ENCODE results near the gene NDRG3. TPM values are rescaled to one million over a fixed set of nuclear protein-coding genes. Genes with fewer than 3 reads are reported as not detected.

The NDRG3 gene

DNA sequence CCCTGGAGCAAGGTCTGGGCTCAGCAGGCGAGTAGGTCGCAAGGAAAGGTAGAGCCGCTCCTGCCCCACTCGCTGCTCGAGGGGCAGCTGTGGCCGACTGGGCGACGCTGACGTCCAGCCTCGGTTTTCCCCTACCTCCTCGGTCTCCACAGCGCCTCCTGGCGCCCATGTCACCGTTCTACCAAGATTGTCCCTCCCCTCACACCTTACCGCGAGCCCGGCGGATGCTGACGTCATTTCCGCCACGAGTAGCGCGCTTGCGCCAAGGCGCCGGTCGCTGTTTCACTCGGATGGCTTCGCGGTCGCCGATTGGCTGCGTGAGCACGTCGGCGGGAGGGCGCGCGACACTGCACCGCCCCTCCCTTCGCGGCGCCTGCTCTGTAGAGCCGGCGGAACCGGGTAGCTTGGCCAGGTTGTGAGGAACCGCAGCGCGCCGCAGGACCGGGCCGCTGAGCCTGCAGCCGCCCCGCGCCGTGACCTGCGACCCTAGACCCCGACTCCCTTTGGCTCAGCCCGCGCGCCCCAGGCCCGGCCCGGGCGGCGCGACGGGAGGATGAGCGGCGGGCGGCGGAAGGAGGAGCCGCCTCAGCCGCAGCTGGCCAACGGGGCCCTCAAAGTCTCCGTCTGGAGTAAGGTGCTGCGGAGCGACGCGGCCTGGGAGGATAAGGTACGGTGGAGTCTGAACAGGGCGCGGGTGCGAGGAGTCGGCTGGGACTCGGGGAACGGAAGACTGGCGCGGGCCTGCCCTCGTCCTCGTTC, 140.3 kb downstream of the NDRG3 start, which contains the start of gene RAB5IF:
TSS of gene RAB5IF (plus strand) at position 381 of the 759 bp plus-strand sequence. CDS start at position 554, 173 bp downstream.
- Histone ChIP-seq H3K79me1 (ENCODE audit: low read length) (peaks cover 11% of the 10 kb centered on the region), H3K4ac (ENCODE audit: low read depth, low read length) (peak within 1 kb of the TSS; percentile 62), H3K4me3 (ENCODE audit: low read length) (peak within 1 kb of the TSS; percentile 97), H4K8ac (ENCODE audit: low read depth, low read length) (no peak within 1 kb of the TSS), H3K27ac (ENCODE audit: low read depth, low read length) (peak within 1 kb of the TSS; percentile 56), H3K4me2 (ENCODE audit: low read length) (peak within 1 kb of the TSS; percentile 91), H2BK5ac (ENCODE audit: low read length) (peak within 1 kb of the TSS; percentile 35), H2BK120ac (ENCODE audit: low read depth, low read length) (peak within 1 kb of the TSS; percentile 33), H3K23ac (ENCODE audit: low read length) (no peak within 1 kb of the TSS), H3K27me3 (ENCODE audit: insufficient read depth, low read length, poor library complexity) (no peaks in the 10 kb centered on the region), H4K5ac (ENCODE audit: low read length) (no peak within 1 kb of the TSS), H3K4me1 (ENCODE audit: control insufficient read depth, low read depth, low read length) (peaks cover 2% of the 10 kb centered on the region), H2AK5ac (ENCODE audit: low read length) (peak within 1 kb of the TSS; percentile 38), H3K79me2 (ENCODE audit: control insufficient read depth, insufficient read depth, low read length) (peaks cover 25% of the 10 kb centered on the region), H3K18ac (ENCODE audit: low read length) (peak within 1 kb of the TSS; percentile 29), H3K56ac (ENCODE audit: low read length) (peak within 1 kb of the TSS; percentile 99), H2BK15ac (replicated peaks; ENCODE audit: low read depth) (no peak within 1 kb of the TSS), H3K9ac (ENCODE audit: low read length) (peak within 1 kb of the TSS; percentile 93), H3K36me3 (ENCODE audit: control insufficient read depth, insufficient read depth, low read length) (peaks cover 8% of the 10 kb centered on the region)
- no CpG with 5 or more reads among the region's 90 CpGs for WGBS (ENCODE audit: extremely low coverage, insufficient coverage, low lambda C conversion rate)
- peak; percentile 99 for DNase-seq

DNA sequence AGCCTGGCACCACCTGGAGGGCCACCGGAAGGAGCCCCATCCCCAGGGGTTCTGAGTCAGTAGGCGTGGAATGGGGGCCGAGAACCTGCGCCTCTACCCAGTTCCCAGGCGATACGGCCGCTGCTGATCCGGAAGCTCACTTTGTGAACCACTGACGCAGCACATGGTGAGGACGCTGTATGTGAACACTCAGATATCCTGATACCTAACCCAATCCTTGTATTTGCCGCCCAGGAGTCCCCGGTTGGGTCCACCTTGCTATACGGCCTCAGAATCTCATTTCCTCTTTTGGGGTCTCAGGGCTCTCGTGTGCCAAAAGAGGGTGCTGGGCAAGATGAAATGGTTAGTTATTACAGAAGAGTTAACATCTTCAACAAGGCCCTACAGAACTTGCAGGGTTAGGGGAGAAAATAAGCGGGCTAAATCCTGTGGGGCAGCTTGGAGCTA, 140.9 kb downstream of the NDRG3 start:
- WGBS (ENCODE audit: extremely low coverage, insufficient coverage, low lambda C conversion rate) = no CpG with 5 or more reads among the region's 15 CpGs

More for the DNA sequence above, 140.9 kb downstream of the NDRG3 start:
- Histone ChIP-seq H3K4ac (ENCODE audit: low read depth, low read length) (peak overlapping the region; percentile 62), H2AK5ac (ENCODE audit: low read length) (no peak overlapping the region), H3K4me2 (ENCODE audit: low read length) (peak overlapping the region; percentile 19), H3K18ac (ENCODE audit: low read length) (peak overlapping the region; percentile 29), H3K36me3 (ENCODE audit: control insufficient read depth, insufficient read depth, low read length) (peaks cover 8% of the 10 kb centered on the region), H2BK15ac (replicated peaks; ENCODE audit: low read depth) (no peak overlapping the region), H3K23ac (ENCODE audit: low read length) (no peak overlapping the region), H4K8ac (ENCODE audit: low read depth, low read length) (no peak overlapping the region), H3K27me3 (ENCODE audit: insufficient read depth, low read length, poor library complexity) (no peaks in the 10 kb centered on the region), H3K9ac (ENCODE audit: low read length) (peak overlapping the region; percentile 60), H2BK5ac (ENCODE audit: low read length) (no peak overlapping the region), H3K4me1 (ENCODE audit: control insufficient read depth, low read depth, low read length) (peaks cover 2% of the 10 kb centered on the region), H3K56ac (ENCODE audit: low read length) (peak overlapping the region; percentile 73), H3K27ac (ENCODE audit: low read depth, low read length) (no peak overlapping the region), H3K79me2 (ENCODE audit: control insufficient read depth, insufficient read depth, low read length) (peaks cover 25% of the 10 kb centered on the region), H3K4me3 (ENCODE audit: low read length) (no peak overlapping the region), H3K79me1 (ENCODE audit: low read length) (peaks cover 11% of the 10 kb centered on the region), H4K5ac (ENCODE audit: low read length) (no peak overlapping the region), H2BK120ac (ENCODE audit: low read depth, low read length) (peak overlapping the region; percentile 33)
- no peak for DNase-seq

Small RNA genes within 50 kb of the gene (small RNA-seq; reads per million reads assigned to genes)
- not detected for gene RF00019 (ENCODE audit: insufficient read depth)

Data from mesendoderm (in vitro differentiated cells).